ENCODE data around the gene ROBO1. TPM values are rescaled to one million over a fixed set of nuclear protein-coding genes. Genes with fewer than 3 reads are reported as not detected.

Gene ROBO1
- total and polyA plus RNA-seq, 2 experiments from 2014 or later: 29.3 to 171 TPM

DNA sequence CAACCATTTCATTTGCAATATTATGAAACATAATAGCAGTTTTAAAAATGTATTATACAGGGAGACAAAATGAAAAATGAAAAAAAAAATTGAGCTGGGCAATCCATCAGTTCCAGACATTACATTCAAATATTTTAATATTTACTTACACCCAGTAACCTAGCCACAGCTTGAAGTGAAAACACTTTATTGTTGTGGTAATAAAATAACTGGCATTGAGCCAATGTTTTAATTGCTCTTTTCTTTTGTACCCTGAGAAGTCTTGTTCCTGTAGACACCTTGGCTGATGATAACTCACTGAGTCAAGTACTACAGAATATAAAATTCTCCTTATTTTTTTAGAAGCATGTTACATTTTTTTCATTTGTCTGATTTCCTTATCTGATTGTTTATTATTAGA is 180.6 kb downstream of the ROBO1 start:
- no peaks in the 10 kb centered on the region for H3K27me3 ChIP-seq
- H3K27ac ChIP-seq: no peak overlapping the region
- H3K4me3 ChIP-seq: no peak overlapping the region
- no peak for DNase-seq (ENCODE audit: low read depth in 1 of 2, low spot score in 1 of 2)
- no peaks in the 10 kb centered on the region for H3K36me3 ChIP-seq
- TF ChIP-seq, protein P1, sequence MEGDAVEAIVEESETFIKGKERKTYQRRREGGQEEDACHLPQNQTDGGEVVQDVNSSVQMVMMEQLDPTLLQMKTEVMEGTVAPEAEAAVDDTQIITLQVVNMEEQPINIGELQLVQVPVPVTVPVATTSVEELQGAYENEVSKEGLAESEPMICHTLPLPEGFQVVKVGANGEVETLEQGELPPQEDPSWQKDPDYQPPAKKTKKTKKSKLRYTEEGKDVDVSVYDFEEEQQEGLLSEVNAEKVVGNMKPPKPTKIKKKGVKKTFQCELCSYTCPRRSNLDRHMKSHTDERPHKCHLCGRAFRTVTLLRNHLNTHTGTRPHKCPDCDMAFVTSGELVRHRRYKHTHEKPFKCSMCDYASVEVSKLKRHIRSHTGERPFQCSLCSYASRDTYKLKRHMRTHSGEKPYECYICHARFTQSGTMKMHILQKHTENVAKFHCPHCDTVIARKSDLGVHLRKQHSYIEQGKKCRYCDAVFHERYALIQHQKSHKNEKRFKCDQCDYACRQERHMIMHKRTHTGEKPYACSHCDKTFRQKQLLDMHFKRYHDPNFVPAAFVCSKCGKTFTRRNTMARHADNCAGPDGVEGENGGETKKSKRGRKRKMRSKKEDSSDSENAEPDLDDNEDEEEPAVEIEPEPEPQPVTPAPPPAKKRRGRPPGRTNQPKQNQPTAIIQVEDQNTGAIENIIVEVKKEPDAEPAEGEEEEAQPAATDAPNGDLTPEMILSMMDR (IDR thresholded peaks at IDR 0.05; ENCODE audit: low read depth, low read length): no peak
- no peaks in the 10 kb centered on the region for H3K9me3 ChIP-seq (ENCODE audit: low read depth)
- peaks cover 4% of the 10 kb centered on the region for H3K4me1 ChIP-seq (ENCODE audit: low read depth)

DNA sequence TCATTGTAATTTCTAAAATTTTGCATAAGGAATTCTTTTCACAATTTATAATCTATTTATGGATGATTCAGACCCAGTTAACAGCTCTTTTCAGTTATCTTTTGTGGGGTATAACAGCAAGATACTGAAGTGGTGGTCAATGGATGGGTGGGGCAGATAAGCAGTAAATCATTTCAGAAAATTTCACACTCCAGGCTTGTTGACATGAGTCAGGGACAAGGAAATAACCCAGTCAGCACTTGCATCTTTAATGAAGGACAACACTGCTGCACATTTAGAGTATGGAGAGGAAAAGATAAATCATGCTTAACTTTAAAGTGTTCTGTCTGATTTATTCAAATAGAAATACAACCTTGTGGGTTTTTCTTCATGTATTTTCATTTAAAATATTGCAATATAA is 181.6 kb downstream of the ROBO1 start:
- H3K36me3 ChIP-seq: no peaks in the 10 kb centered on the region
- peaks cover 4% of the 10 kb centered on the region for H3K4me1 ChIP-seq (ENCODE audit: low read depth)
- DNase-seq (ENCODE audit: low read depth in 1 of 2, low spot score in 1 of 2): peak in 1 of 2 donors; percentile 3
- H3K4me3 ChIP-seq: no peak overlapping the region
- no peaks in the 10 kb centered on the region for H3K9me3 ChIP-seq (ENCODE audit: low read depth)
- TF ChIP-seq, protein P1 (IDR thresholded peaks at IDR 0.05; ENCODE audit: low read depth, low read length): no peak
- H3K27me3 ChIP-seq: no peaks in the 10 kb centered on the region
- H3K27ac ChIP-seq: no peak overlapping the region

DNA sequence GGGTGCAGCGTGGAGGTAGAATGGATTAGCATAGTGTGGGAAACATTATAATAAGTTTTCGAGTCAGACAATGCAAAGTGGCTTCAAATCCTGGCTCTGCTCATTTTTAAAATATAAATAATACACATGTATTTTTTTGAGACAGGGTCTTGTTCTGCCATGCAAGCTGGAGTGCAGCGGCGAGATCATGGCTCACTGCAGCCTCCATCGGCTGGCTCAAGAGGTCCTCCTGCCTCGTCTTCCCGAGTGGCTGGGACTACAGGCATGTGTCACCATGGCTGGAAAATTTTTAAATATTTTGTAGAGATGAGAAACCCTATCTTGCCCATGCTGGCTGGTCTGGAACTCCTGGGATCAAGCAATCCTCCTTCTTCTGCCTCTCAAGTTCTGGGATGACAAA is 194.9 kb downstream of the ROBO1 start:
- H3K4me3 ChIP-seq: no peak overlapping the region
- no peaks in the 10 kb centered on the region for H3K9me3 ChIP-seq (ENCODE audit: low read depth)
- no peak overlapping the region for H3K27ac ChIP-seq
- TF ChIP-seq, protein P1 (IDR thresholded peaks at IDR 0.05; ENCODE audit: low read depth, low read length): no peak
- H3K36me3 ChIP-seq: no peaks in the 10 kb centered on the region
- H3K27me3 ChIP-seq: no peaks in the 10 kb centered on the region
- DNase-seq (ENCODE audit: low read depth in 1 of 2, low spot score in 1 of 2): no peak
- no peaks in the 10 kb centered on the region for H3K4me1 ChIP-seq (ENCODE audit: low read depth)

DNA sequence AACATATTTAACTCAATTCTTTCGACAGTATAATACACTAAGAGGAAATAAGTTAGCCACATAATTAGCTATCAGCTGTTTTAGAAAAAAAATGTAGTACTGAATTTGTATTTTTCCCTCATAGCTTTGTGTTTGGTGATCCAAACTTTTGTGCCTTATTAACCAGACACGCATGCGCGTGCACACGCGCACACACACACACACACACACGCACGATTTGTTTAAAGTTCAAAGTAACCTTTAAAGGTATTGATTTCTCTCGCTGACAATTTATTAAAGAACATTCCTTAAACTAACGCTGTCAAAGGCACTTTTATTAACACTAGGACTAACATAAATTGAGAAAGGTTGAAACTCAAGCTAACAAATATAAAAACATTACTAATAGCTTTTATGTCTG is 198.9 kb downstream of the ROBO1 start:
- no peaks in the 10 kb centered on the region for H3K36me3 ChIP-seq
- H3K27ac ChIP-seq: no peak overlapping the region
- no peak for DNase-seq (ENCODE audit: low read depth in 1 of 2, low spot score in 1 of 2)
- H3K4me1 ChIP-seq (ENCODE audit: low read depth): no peaks in the 10 kb centered on the region
- no peak overlapping the region for H3K4me3 ChIP-seq
- H3K9me3 ChIP-seq (ENCODE audit: low read depth): no peaks in the 10 kb centered on the region
- H3K27me3 ChIP-seq: no peaks in the 10 kb centered on the region
- TF ChIP-seq, protein P1 (IDR thresholded peaks at IDR 0.05; ENCODE audit: low read depth, low read length): no peak

DNA sequence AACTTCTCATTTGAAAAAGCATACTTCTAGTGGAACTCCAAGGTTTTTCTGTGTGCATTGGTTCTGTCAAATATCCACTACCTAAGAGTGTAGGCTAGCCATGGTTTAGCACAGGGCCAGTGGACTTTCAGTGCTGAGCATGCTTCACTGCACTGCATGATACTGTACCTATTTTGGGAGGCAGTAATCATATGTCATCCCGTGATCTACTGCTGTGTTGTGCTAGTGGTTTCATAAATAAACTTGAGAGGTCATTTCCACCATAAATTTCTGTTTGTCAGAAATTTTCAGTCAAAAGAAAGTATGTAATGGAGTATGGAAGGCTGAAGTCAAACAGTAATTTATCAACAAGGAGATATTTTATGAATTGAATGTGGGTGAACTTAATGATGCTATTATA is 203.6 kb downstream of the ROBO1 start:
- no peaks in the 10 kb centered on the region for H3K9me3 ChIP-seq (ENCODE audit: low read depth)
- H3K27me3 ChIP-seq: no peaks in the 10 kb centered on the region
- DNase-seq (ENCODE audit: low read depth in 1 of 2, low spot score in 1 of 2): no peak

More for the DNA sequence above, 203.6 kb downstream of the ROBO1 start:
- Histone ChIP-seq H3K4me1 (ENCODE audit: low read depth) (no peaks in the 10 kb centered on the region), H3K4me3 (no peak overlapping the region), H3K36me3 (no peaks in the 10 kb centered on the region), H3K27ac (no peak overlapping the region)
- TF ChIP-seq, protein P1 (IDR thresholded peaks at IDR 0.05; ENCODE audit: low read depth, low read length): no peak

All from cardiac muscle cell (in vitro differentiated cells and primary cell).